ENCODE measurements around the gene CCDC197.

Gene CCDC197

GRCh38 chr14:93987815-93988476 lies 9.2 kb upstream of the CCDC197 start:
- H3K9me3 Mint-ChIP-seq = no peaks in the 10 kb centered on the region
- H3K36me3 Mint-ChIP-seq (ENCODE audit: low read depth) = no peaks in the 10 kb centered on the region
- H3K4me3 Mint-ChIP-seq = no peak overlapping the region
- peaks cover 13% of the 10 kb centered on the region for H3K4me1 Mint-ChIP-seq
- peaks cover 13% of the 10 kb centered on the region for H3K27me3 Mint-ChIP-seq (ENCODE audit: low read depth)
- TF ChIP-seq, protein P1, sequence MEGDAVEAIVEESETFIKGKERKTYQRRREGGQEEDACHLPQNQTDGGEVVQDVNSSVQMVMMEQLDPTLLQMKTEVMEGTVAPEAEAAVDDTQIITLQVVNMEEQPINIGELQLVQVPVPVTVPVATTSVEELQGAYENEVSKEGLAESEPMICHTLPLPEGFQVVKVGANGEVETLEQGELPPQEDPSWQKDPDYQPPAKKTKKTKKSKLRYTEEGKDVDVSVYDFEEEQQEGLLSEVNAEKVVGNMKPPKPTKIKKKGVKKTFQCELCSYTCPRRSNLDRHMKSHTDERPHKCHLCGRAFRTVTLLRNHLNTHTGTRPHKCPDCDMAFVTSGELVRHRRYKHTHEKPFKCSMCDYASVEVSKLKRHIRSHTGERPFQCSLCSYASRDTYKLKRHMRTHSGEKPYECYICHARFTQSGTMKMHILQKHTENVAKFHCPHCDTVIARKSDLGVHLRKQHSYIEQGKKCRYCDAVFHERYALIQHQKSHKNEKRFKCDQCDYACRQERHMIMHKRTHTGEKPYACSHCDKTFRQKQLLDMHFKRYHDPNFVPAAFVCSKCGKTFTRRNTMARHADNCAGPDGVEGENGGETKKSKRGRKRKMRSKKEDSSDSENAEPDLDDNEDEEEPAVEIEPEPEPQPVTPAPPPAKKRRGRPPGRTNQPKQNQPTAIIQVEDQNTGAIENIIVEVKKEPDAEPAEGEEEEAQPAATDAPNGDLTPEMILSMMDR (IDR thresholded peaks at IDR 0.05; ENCODE audit: unreplicated experiment in 3 of 3) = no peak
- no peak overlapping the region for H3K27ac Mint-ChIP-seq

- H3K4me3 Mint-ChIP-seq = no peak overlapping the region
- TF ChIP-seq, protein P1 (IDR thresholded peaks at IDR 0.05; ENCODE audit: unreplicated experiment in 3 of 3) = no peak
- peaks cover 8% of the 10 kb centered on the region for H3K4me1 Mint-ChIP-seq
- no peak overlapping the region for H3K27ac Mint-ChIP-seq
- H3K36me3 Mint-ChIP-seq (ENCODE audit: low read depth) = no peaks in the 10 kb centered on the region
- H3K27me3 Mint-ChIP-seq (ENCODE audit: low read depth) = peaks cover 13% of the 10 kb centered on the region
- H3K9me3 Mint-ChIP-seq = no peaks in the 10 kb centered on the region
Measured at GRCh38 chr14:93989939-93990338, 7.2 kb upstream of the CCDC197 start.

DNA sequence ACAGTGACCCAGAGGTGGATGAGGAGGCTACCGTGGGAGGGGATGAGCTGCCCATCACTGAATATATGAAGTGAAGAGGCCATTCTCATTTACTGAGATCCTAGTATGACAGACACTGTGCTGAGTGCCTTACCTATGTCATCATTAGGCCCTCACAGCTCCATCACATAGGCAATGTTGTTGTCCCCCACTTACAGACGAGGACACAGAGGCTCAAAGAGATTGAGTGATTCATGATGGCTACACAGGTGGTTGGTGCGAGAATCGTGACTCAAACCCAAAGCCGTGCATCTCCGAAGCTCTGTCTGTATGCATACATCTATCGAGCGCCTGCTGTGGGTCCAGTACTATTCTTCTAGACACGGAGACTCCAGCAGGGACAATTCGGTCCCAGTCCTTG lies 5.9 kb upstream of the CCDC197 start:
- Mint-ChIP-seq H3K4me1 (peaks cover 12% of the 10 kb centered on the region), H3K9me3 (no peaks in the 10 kb centered on the region), H3K27ac (no peak overlapping the region), H3K4me3 (no peak overlapping the region), H3K36me3 (ENCODE audit: low read depth) (no peaks in the 10 kb centered on the region), H3K27me3 (ENCODE audit: low read depth) (peaks cover 22% of the 10 kb centered on the region)
- TF ChIP-seq, protein P1 (IDR thresholded peaks at IDR 0.05; ENCODE audit: unreplicated experiment in 3 of 3) = no peak

GRCh38 chr14:93991649-93992048 lies 5.5 kb upstream of the CCDC197 start:
- peaks cover 22% of the 10 kb centered on the region for H3K27me3 Mint-ChIP-seq (ENCODE audit: low read depth)
- peaks cover 11% of the 10 kb centered on the region for H3K4me1 Mint-ChIP-seq
- H3K9me3 Mint-ChIP-seq = no peaks in the 10 kb centered on the region
- H3K4me3 Mint-ChIP-seq = no peak overlapping the region
- H3K36me3 Mint-ChIP-seq (ENCODE audit: low read depth) = no peaks in the 10 kb centered on the region
- H3K27ac Mint-ChIP-seq = no peak overlapping the region
- TF ChIP-seq, protein P1 (IDR thresholded peaks at IDR 0.05; ENCODE audit: unreplicated experiment in 3 of 3) = no peak

GRCh38 chr14:93993382-93993781 lies 3.7 kb upstream of the CCDC197 start:
- no peak overlapping the region for H3K27ac Mint-ChIP-seq
- H3K27me3 Mint-ChIP-seq (ENCODE audit: low read depth) = peaks cover 26% of the 10 kb centered on the region
- H3K9me3 Mint-ChIP-seq = no peaks in the 10 kb centered on the region
- TF ChIP-seq, protein P1 (IDR thresholded peaks at IDR 0.05; ENCODE audit: unreplicated experiment in 3 of 3) = no peak
- H3K4me3 Mint-ChIP-seq = no peak overlapping the region
- H3K4me1 Mint-ChIP-seq = peaks cover 8% of the 10 kb centered on the region
- no peaks in the 10 kb centered on the region for H3K36me3 Mint-ChIP-seq (ENCODE audit: low read depth)

All from nephron (organoid).